HepG2 (cell line): ENCODE measurements around the gene ASIC2. TPM values are rescaled to one million over a fixed set of nuclear protein-coding genes. Genes with fewer than 3 reads are reported as not detected.

Experiments
- ATAC-seq: fragments of 200-7000 bp; cut with Tn5 transposase; 3 replicates; pipeline ENCODE4 v1.9.1; 2020; ENCODE audit warnings: mild to moderate bottlenecking, moderate library complexity
- BruUV-seq: library from RNA; stranded (reverse); fragments of 400-500 nt; replicated peaks from 2 replicates; lab custom pipeline; 2021; lab: Mats Ljungman, UMichigan
- CTCF ChIA-PET: fragments of 300-600 bp; formaldehyde crosslinking; extraction: SDS; loops from one replicate; lab custom pipeline; 2021; ENCODE audit warnings: low total read pairs, inconsistent platforms, low intra/inter-chr PET ratio; lab: Yijun Ruan, JAX
- POLR2A ChIA-PET: fragments of 350-600 bp; sonication (Branson Sonifier 250); formaldehyde crosslinking; loops from one replicate; lab custom pipeline; 2020; ENCODE audit warnings: antibody characterized with exemption, inconsistent platforms; lab: Yijun Ruan, JAX
- DNase-seq: peaks from one replicate; pipeline ENCODE4 v3.0.0-alpha.2; 2015; ENCODE audit warnings: low spot score
- FAIRE-seq: peaks from 3 replicates; lab custom pipeline; 2011; peaks lifted over from hg19 to GRCh38; lab: Jason Lieb, UNC
- H2AFZ ChIP-seq: one replicate; pipeline ENCODE4 v1.6.1; 2011; ENCODE audit warnings: low read length, inconsistent platforms
- H3K27ac ChIP-seq: fragments of 300-600 bp; 3 replicates; pipeline ENCODE4 v1.8.0; 2011; ENCODE audit warnings: mixed run types, mild to moderate bottlenecking, mixed read lengths, low read length, inconsistent platforms; ENCODE audit not compliant: insufficient read depth; ENCODE audit errors: extremely low read length
- H3K27me3 ChIP-seq, 2 experiments: fragments of 200-600 bp in 1 of 2; 2 replicates in 1 of 2; 3 replicates in 1 of 2; pipeline versions ENCODE4 v1.6.0 to v1.8.0; 2011; ENCODE audit warnings: low read length in 2 of 2, mild to moderate bottlenecking in 2 of 2, moderate library complexity in 2 of 2, inconsistent platforms in 1 of 2; ENCODE audit not compliant: insufficient read depth in 2 of 2, control insufficient read depth in 1 of 2
- H3K36me3 ChIP-seq, 2 experiments: fragments of 200-600 bp in 1 of 2; replicated peaks in 1 of 2; 2 replicates in 1 of 2; 3 replicates in 1 of 2; pipeline versions ENCODE4 v1.5.1 to v1.8.0; 2011; ENCODE audit warnings: low read length in 2 of 2, inconsistent platforms in 1 of 2; ENCODE audit not compliant: insufficient read depth in 2 of 2, control insufficient read depth in 1 of 2
- H3K4me1 ChIP-seq: 2 replicates; pipeline ENCODE4 v1.5.1; 2012; ENCODE audit warnings: low read length, inconsistent platforms; ENCODE audit not compliant: insufficient read depth
- H3K4me2 ChIP-seq: 2 replicates; pipeline ENCODE4 v1.6.0; 2011; ENCODE audit warnings: low read depth, low read length, inconsistent platforms
- H3K4me3 ChIP-seq, 3 experiments: fragments of 200-600 bp in 1 of 3; sonication (generic), shearing (Covaris generic) in 1 of 3; replicated peaks in 1 of 3; 2 replicates each; pipeline ENCODE4 v1.5.1; 2011 to 2016; ENCODE audit warnings: low read length in 3 of 3, inconsistent platforms in 2 of 3, low read depth in 2 of 3, mild to moderate bottlenecking in 2 of 3, control low read depth in 1 of 3, mixed read lengths in 1 of 3; ENCODE audit not compliant: insufficient read depth in 1 of 3
- H3K79me2 ChIP-seq: one replicate; pipeline ENCODE4 v1.6.1; 2011; ENCODE audit warnings: low read length, inconsistent platforms; ENCODE audit not compliant: insufficient read depth
- H3K9ac ChIP-seq: 2 replicates; pipeline ENCODE4 v1.6.0; 2011; ENCODE audit warnings: mild to moderate bottlenecking, low read depth, low read length, inconsistent platforms; ENCODE audit not compliant: insufficient read depth
- H3K9me3 ChIP-seq: 2 replicates; pipeline ENCODE4 v1.5.1; 2012; ENCODE audit warnings: mild to moderate bottlenecking, low read length
- H4K20me1 ChIP-seq: 2 replicates; pipeline ENCODE4 v1.6.0; 2011; ENCODE audit warnings: inconsistent platforms, mild to moderate bottlenecking, low read length, moderate library complexity; ENCODE audit not compliant: insufficient read depth
- CBX1 ChIP-seq: IDR thresholded peaks from one replicate; pipeline ENCODE4 v1.6.1; 2016; ENCODE audit warnings: antibody characterized with exemption, low read depth
- CHD2 ChIP-seq: IDR thresholded peaks from 2 replicates; pipeline ENCODE4 v1.6.1; 2011; ENCODE audit warnings: low read depth, low read length, improper control_type of control experiment
- MED8 ChIP-seq: sonication (generic); formaldehyde crosslinking; IDR thresholded peaks from 2 replicates; pipeline ENCODE4 v1.8.1; 2023; ENCODE audit warnings: mild to moderate bottlenecking, missing genetic modification reagents; ENCODE audit not compliant: insufficient replicate concordance
- NFIB ChIP-seq: sonication (generic); formaldehyde crosslinking; IDR thresholded peaks from 2 replicates; pipeline ENCODE4 v1.9.0; 2021; ENCODE audit warnings: missing genetic modification reagents, mild to moderate bottlenecking, borderline replicate concordance
- SRF ChIP-seq: IDR thresholded peaks from 2 replicates; pipeline ENCODE4 v1.6.1; 2011; ENCODE audit warnings: mild to moderate bottlenecking, low read depth, low read length, moderate library complexity
- ZNF337 ChIP-seq: sonication (generic); formaldehyde crosslinking; IDR thresholded peaks from 2 replicates; pipeline ENCODE4 v1.5.1; 2020; ENCODE audit warnings: missing genetic modification reagents, low read depth, mild to moderate bottlenecking, borderline replicate concordance
- ZNF430 ChIP-seq: sonication (generic); formaldehyde crosslinking; IDR thresholded peaks from 2 replicates; pipeline ENCODE4 v1.9.0; 2021; ENCODE audit warnings: mild to moderate bottlenecking, missing genetic modification reagents
- WGBS: methylation state at CpG from one replicate; pipeline ENCODE4 v1.1.6; 2017; ENCODE audit warnings: low lambda C conversion rate; 5-methylcytosine and 5-hydroxymethylcytosine counted together
- in situ Hi-C: cut with HindIII; loops from 2 replicates; pipeline ENCODE4 v1.10.0; 2017; ENCODE audit warnings: low pct_unique_long_range_greater_than_20kb; ENCODE audit not compliant: extremely low pct_ligation_motif_present
- intact Hi-C: fragments of 100-400 bp; cut with micrococcal nuclease; formaldehyde crosslinking; loops from one replicate; pipeline ENCODE4 v1.10.0; 2022; ENCODE audit not compliant: unreplicated experiment
- polyA plus RNA-seq, 8 experiments: library from polyadenylated mRNA; depleted of rRNA in 3 of 8; stranded (reverse) in 7 of 8; unstranded in 1 of 8; fragments of >200 nt; fragmentation: Illumina TruSeq in 4 of 8; extraction: Trizol in 4 of 8; gene quantifications; 2 replicates each; pipeline versions ENCODE4 v1.2.1 to v1.2.3, GENCODE V29; 2011 to 2016; ENCODE audit warnings: low read depth in 4 of 8, missing spikeins in 1 of 8, mixed read lengths in 1 of 8; ENCODE audit not compliant: insufficient read depth in 1 of 8
- total RNA-seq, 5 experiments: library from RNA; depleted of rRNA; stranded (reverse); fragments of >200 nt; fragmentation: Illumina TruSeq; extraction: Trizol; gene quantifications; 2 replicates each; pipeline ENCODE4 v1.2.3, GENCODE V29; 2016; ENCODE audit warnings: low read depth in 1 of 5
- TF ChIP-seq, protein P1 (sequence below): sonication (generic); formaldehyde crosslinking; IDR thresholded peaks from 2 replicates; pipeline ENCODE4 v1.4.0; 2020; ENCODE audit warnings: missing genetic modification reagents, borderline replicate concordance
- TF ChIP-seq, protein P2 (sequence below): sonication (generic); formaldehyde crosslinking; IDR thresholded peaks from 2 replicates; pipeline ENCODE4 v1.5.0; 2020; ENCODE audit warnings: missing genetic modification reagents

Gene ASIC2
- total and polyA plus RNA-seq, 2 of the 13 experiments (the other 11 are each of a cell fraction or from before 2014, with no cell fraction given) = not detected

DNA sequence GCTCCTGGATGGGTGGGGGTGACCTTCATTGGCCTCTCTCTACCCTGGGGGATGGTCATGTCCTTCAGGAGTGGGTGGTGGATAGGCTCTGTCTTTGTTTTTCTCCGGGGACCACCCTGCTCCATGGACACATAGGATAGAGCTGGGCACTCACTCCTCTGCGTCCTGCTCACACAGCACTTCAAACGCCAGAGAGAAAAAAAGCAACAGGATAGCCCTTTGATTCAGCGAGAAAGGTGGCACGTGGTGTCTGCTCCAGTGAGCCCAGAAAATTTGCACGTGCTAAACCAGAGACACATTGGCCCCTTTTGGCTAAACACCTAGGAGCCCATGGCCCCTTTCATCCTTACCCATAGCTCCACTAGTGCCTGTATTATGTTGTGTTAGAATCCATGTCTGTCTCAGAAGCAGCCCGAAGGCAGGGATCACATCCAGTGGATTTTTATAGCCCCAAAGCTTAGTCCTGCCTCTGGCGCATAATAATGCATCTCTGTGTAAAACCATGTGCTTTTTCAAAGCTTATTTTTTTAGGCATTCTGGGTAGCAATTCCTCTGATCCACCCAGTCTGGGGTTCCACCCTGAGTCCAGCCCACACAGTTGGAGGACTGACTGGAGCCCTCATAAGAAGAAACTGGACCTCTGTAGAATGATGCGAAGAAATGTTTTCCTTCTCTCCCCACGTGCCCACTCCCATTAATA, 90.1 kb downstream of the ASIC2 start:
- FAIRE-seq = no peak
- WGBS = 12% methylated on average over 9 of the region's 10 CpGs
- CTCF ChIA-PET = no interaction called here

More for the DNA sequence above, 90.1 kb downstream of the ASIC2 start:
- BruUV-seq = no TSS peak
- DNase-seq (no peak), ATAC-seq (no peak)
- Histone ChIP-seq H3K79me2 (no peaks in the 10 kb centered on the region), H3K36me3 (no peaks in the 10 kb centered on the region), H2AFZ (no peak overlapping the region), H3K27ac (no peak overlapping the region), H4K20me1 (no peaks in the 10 kb centered on the region), H3K4me2 (no peak overlapping the region), H3K4me3 (no peak overlapping the region), H3K27me3 (no peaks in the 10 kb centered on the region), H3K4me1 (no peaks in the 10 kb centered on the region), H3K9ac (no peak overlapping the region), H3K9me3 (no peaks in the 10 kb centered on the region)
- POLR2A ChIA-PET = no interaction called here
- in situ Hi-C loops = no loop called here
- intact Hi-C loops = no loop called here
- TF ChIP-seq NFIB (CRISPR knock-in tag) = no peak
- no peak for TF ChIP-seq CHD2
- no peak for TF ChIP-seq MED8 (CRISPR knock-in tag)
- TF ChIP-seq, protein P1, sequence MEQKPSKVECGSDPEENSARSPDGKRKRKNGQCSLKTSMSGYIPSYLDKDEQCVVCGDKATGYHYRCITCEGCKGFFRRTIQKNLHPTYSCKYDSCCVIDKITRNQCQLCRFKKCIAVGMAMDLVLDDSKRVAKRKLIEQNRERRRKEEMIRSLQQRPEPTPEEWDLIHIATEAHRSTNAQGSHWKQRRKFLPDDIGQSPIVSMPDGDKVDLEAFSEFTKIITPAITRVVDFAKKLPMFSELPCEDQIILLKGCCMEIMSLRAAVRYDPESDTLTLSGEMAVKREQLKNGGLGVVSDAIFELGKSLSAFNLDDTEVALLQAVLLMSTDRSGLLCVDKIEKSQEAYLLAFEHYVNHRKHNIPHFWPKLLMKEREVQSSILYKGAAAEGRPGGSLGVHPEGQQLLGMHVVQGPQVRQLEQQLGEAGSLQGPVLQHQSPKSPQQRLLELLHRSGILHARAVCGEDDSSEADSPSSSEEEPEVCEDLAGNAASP (CRISPR knock-in tag) = no peak
- TF ChIP-seq, protein P2, sequence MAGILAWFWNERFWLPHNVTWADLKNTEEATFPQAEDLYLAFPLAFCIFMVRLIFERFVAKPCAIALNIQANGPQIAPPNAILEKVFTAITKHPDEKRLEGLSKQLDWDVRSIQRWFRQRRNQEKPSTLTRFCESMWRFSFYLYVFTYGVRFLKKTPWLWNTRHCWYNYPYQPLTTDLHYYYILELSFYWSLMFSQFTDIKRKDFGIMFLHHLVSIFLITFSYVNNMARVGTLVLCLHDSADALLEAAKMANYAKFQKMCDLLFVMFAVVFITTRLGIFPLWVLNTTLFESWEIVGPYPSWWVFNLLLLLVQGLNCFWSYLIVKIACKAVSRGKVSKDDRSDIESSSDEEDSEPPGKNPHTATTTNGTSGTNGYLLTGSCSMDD (CRISPR knock-in tag) = no peak
- TF ChIP-seq ZNF430 (CRISPR knock-in tag) = no peak
- TF ChIP-seq SRF = no peak
- no peak for TF ChIP-seq ZNF337 (CRISPR knock-in tag)
- TF ChIP-seq CBX1 = no peak
